ENCODE measurements around the gene IL17C. TPM values are rescaled to one million over a fixed set of nuclear protein-coding genes. Genes with fewer than 3 reads are reported as not detected.

The IL17C gene
- total RNA-seq, 1 donor from 2014 or later: not detected

DNA sequence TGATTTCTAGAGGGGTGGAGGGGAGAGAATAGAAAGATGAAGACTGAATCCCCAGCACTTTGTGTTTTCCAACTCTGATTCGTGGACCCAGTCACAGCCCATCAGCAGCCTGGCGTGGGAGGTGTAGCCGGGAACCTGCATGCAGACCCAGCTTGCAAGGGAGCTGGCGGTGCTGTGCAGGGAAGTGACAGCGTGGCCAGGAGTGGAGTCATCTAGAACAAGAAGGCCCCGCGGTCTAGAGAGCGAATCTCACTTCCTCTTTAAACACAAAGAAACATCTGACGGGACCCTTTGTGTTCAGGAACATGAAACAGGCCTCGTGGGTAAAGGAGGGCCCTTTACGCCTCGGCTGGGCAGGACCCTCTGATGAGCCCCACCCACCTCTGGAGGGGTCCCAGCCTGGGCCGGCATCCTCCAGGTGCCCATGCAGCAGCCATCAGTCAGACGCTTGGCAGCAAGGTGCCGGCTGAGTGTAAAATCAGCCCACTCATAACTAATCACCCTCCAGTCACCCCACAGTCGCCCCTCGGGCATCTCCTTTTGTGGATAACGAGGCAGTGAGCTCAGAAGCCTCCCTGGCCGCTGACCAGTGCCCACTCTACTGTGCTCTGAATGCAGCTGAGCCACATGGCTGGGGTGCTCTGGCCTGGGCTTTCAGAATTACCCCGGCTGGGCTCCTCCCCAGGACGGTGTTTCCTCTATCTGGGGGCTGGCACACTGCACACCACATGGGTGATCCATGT lies 43.5 kb downstream of the IL17C start:
- DNase-seq (ENCODE audit: low spot score): no peak

GRCh38 chr16:88684569-88685155 lies 46.3 kb downstream of the IL17C start:
- DNase-seq (ENCODE audit: low spot score): no peak

GRCh38 chr16:88685156-88686061 lies 47.0 kb downstream of the IL17C start:
- no peak for DNase-seq (ENCODE audit: low spot score)

DNA sequence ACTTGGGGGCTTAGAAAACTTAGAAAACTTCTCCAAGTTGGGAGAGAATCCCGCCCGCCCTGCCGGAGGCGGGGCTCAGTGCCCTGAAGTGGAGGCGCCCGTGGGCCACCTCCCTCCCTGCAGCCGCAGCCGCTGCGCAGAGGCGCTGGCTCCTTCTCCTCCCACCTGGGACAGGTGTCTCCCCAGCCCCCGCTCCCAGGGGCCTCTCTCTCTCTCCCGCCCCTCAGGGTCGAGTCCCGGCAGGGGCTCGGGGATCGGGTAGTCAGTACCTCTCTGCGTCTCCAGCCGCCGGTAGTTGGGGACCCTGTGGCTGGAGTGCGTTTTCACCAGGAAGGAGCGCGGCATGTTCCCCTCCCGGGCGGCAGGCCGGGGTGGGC lies 47.7 kb downstream of the IL17C start:
- no peak for DNase-seq (ENCODE audit: low spot score)

DNA sequence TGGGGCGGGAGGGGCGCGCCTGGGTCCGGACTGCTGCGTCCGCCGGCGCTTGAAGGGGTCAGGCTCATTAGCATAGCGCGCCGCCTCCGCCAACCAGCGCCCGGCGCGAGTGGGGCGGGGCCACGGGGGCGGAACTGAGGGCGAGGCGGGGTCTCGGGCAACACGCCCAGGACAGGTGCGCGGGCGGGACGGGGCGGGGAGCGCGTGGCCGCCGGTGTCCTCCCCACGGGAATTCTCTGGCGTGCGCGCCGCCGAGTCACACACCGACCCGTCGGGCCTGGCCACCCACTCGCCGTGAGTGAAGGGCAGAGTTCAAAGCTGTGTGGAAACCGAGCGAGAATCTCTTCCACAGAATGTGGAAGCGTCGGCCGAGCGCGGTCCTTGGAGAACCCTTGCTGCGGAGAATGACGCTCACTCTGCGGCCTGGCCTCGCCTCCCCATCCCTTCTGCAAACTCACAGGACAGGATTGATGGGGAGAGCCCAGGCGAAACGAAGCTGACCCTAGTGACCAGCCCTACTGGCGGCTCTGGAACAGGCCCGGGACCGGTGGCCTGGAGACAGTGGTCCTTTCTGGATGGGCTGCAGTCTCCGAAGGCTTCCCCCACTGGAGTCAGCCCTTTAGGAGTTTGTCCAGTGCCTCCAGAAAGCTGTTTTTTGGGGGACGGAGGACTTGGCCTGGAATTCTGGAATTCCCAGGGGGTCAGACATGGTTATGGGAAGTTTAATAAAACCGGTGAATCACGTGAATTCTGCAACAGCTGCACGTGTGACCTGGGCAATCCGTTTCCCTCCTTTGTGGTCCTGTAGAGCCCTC lies 48.3 kb downstream of the IL17C start, which contains the start of gene SNAI3:
Gene SNAI3 (minus strand): TSS at position 69 of the 815 bp plus-strand sequence. CDS start 101 bp downstream, outside the sequence.
- peak; percentile 96 for DNase-seq (ENCODE audit: low spot score)

- no peak for DNase-seq (ENCODE audit: low spot score)
Observed at GRCh38 chr16:88687254-88687576, 48.8 kb downstream of the IL17C start.

GRCh38 chr16:88687676-88688012 lies 49.3 kb downstream of the IL17C start:
- DNase-seq (ENCODE audit: low spot score): no peak

GRCh38 chr16:88688013-88688778 lies 49.8 kb downstream of the IL17C start:
- DNase-seq (ENCODE audit: low spot score): no peak

Other genes with a start within 250 kb of the IL17C start
- gene ZFPM1, start 185.3 kb upstream of the IL17C start, total RNA-seq: 4.8 TPM
- gene ZC3H18, start 68.2 kb upstream of the IL17C start, total RNA-seq: 39.2 TPM
- 183 TPM for gene CYBA, start 12.5 kb downstream of the IL17C start, total RNA-seq
- gene MVD, start 24.5 kb downstream of the IL17C start, total RNA-seq: 22.9 TPM
- 1.2 TPM for gene SNAI3, start 47.9 kb downstream of the IL17C start, total RNA-seq
- gene RNF166, start 67.8 kb downstream of the IL17C start, total RNA-seq: 22.5 TPM
- gene CTU2, start 67.9 kb downstream of the IL17C start, total RNA-seq: 20.3 TPM
- gene PIEZO1, start 146.6 kb downstream of the IL17C start, total RNA-seq: 318 TPM
- gene CDT1, start 165.2 kb downstream of the IL17C start, total RNA-seq: 0.22 TPM
- gene APRT, start 173.4 kb downstream of the IL17C start, total RNA-seq: 96.7 TPM
- gene GALNS, start 218.4 kb downstream of the IL17C start, total RNA-seq: 28.6 TPM
- gene TRAPPC2L, start 218.6 kb downstream of the IL17C start, total RNA-seq: 39.9 TPM
- not detected for gene PABPN1L, start 228.1 kb downstream of the IL17C start, total RNA-seq

All from mesenteric fat pad (tissue), 1 donor.